ENCODE results near the gene COL20A1.

DNA sequence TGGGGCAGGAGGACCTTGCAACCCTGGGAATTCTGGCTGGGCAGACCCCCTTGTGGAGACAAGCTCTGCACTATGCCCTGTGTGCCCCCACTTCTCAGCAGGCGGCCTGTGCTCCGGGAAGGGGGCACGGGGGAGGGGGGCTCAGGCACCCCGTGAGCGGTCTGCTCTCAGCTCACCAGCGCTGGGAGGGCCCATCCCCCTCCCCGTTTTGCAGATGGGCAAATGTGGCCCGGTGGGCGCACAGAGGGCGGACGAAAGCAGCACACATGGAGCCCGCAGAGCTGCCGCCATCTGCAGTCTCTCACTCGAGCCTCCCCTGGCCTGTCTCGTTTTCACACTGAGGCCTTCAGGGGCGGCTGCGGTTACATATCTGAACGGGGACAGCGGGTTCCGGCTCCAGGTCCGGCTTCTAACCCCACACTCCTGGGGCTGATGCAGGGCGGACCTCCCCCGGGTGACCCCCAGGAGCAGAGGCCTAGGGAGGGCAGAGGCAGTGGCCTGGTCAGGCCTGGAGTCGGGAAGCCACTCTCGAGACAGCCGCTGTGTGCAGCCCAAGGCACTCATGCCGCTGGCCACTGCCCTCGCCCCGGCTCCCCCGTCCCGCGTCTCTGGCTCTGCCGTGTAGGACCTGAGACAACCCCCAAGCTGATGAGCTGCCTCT, 54.2 kb downstream of the COL20A1 start:
- TF ChIP-seq CTCF (IDR thresholded peaks at IDR 0.05) (no peak), POLR2A (IDR thresholded peaks at IDR 0.05) (no peak)

All from testis (tissue), 2 donors.